ENCODE data around the gene RASA3.
A peak's percentile ranks its signal among the peaks of the same experiment; 100 is the strongest.

GRCh38 chr13:114025714-114026431 lies 106.5 kb downstream of the RASA3 start:
- TF ChIP-seq CTCF (IDR thresholded peaks at IDR 0.05), result no peak
- TF ChIP-seq POLR2A (IDR thresholded peaks at IDR 0.05), result no peak
- peak in 2 of 3 donors; percentile 10 to 20 for TF ChIP-seq POLR2AphosphoS5 (IDR thresholded peaks at IDR 0.05)

All from transverse colon (tissue), 4 donors.